ENCODE data around the gene ABCC1.
"Not testable (repeated sequence)": the region's sequence is repeated elsewhere in the genome, so short reads cannot be mapped to it uniquely, and the experiment has no call there.

ABCC1 gene

DNA sequence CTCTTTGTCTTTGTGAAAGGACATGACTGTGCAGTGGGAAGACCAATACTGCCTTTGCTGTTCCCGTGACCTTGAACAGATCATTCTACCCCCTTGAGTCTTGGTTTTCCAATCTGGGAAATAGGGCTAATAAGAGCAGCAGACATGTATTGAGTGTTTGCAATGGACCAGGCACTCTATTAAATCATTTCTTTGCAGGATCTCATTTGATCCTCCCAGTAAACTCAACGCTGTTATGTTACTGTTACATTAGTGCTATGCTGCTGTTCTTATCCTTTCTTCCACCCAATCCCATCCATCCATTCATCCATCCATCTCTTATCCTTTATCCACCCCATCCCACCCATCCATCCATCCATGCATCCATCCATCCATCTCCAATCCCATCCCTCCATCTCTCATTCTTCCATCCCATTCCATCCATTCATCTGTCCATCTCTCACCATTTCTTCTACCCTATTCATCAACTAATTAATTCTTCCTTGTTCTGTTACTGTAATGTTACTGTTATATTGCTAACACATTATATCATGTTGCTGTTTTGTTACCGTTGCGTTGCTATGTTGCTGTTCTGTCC lies 208.8 kb downstream of the ABCC1 start:
- TF ChIP-seq, protein P1, sequence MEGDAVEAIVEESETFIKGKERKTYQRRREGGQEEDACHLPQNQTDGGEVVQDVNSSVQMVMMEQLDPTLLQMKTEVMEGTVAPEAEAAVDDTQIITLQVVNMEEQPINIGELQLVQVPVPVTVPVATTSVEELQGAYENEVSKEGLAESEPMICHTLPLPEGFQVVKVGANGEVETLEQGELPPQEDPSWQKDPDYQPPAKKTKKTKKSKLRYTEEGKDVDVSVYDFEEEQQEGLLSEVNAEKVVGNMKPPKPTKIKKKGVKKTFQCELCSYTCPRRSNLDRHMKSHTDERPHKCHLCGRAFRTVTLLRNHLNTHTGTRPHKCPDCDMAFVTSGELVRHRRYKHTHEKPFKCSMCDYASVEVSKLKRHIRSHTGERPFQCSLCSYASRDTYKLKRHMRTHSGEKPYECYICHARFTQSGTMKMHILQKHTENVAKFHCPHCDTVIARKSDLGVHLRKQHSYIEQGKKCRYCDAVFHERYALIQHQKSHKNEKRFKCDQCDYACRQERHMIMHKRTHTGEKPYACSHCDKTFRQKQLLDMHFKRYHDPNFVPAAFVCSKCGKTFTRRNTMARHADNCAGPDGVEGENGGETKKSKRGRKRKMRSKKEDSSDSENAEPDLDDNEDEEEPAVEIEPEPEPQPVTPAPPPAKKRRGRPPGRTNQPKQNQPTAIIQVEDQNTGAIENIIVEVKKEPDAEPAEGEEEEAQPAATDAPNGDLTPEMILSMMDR (IDR thresholded peaks at IDR 0.05; ENCODE audit: extremely low read depth, missing control alignments) = no peak
- DNase-seq (ENCODE audit: low spot score) = no peak

- TF ChIP-seq, protein P1 (IDR thresholded peaks at IDR 0.05; ENCODE audit: extremely low read depth, missing control alignments) = no peak
- no peak for DNase-seq (ENCODE audit: low spot score)
Observed at GRCh38 chr16:16158741-16159374, 209.4 kb downstream of the ABCC1 start.

DNA sequence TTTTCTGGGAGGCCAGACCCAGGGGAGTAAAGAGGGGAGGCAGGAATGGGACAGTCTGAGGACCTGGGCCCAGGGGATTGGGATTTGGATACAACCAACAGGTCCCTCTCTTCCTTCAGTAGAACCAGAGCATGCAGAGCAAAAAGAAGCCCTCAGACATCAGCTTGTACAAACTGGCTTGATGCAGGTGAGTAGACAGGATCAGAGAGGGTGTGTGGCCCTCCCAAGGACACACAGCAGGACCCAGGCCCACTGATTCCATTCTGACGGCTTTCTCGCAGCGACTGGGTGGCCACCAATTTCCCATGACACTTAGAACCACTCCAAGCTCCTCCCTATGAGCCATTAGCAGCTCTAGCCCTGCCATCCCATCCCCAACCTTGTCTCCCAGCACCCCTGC lies 210.2 kb downstream of the ABCC1 start:
- TF ChIP-seq, protein P1 (IDR thresholded peaks at IDR 0.05; ENCODE audit: extremely low read depth, missing control alignments) = no peak
- DNase-seq (ENCODE audit: low spot score) = no peak

- no peak for DNase-seq (ENCODE audit: low spot score)
- TF ChIP-seq, protein P1 (IDR thresholded peaks at IDR 0.05; ENCODE audit: extremely low read depth, missing control alignments) = no peak
Observed at GRCh38 chr16:16161319-16161718, 211.9 kb downstream of the ABCC1 start.

DNA sequence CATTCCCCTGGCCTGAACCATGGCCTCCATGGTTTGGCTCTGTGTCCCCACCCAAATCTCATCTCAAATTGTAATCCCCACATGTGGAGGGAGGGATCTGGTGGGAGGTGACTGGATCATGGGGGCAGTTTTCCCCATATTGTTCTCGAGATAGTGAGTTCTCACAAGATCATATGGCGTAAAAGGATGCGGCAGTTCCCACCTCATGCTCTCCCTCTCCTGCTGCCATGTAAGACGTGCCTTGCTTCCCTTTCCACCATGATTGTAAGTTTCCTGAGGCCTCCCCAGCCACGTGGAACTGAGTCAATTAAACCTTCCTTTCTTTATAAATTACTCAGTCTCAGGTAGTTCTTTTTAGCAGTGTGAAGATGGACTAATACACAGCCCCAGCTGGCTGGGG lies 212.4 kb downstream of the ABCC1 start:
- not testable (repeated sequence) for DNase-seq (ENCODE audit: low spot score)

DNA sequence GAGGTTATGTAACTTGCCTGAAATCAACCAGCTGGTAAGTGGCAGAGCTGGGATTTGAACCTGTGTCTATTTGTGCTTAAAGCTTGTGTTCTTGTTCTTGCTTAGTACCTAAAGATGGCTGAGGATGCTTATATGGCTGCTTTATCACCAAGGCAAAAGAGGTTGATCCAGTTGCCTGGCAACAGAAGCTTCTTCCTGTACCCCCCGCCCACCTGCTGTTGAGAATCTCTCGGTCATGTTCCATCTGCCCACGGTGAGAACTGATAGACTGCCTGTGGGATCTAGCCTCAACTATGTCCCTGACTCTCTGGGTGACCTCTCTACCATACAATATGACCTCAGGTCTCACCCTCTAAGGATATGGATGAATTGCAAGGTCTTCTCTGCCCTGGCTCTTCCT lies 213.2 kb downstream of the ABCC1 start:
- DNase-seq (ENCODE audit: low spot score) = no peak
- TF ChIP-seq, protein P1 (IDR thresholded peaks at IDR 0.05; ENCODE audit: extremely low read depth, missing control alignments) = no peak

GRCh38 chr16:16163109-16163508 lies 213.7 kb downstream of the ABCC1 start:
- DNase-seq (ENCODE audit: low spot score) = no peak
- TF ChIP-seq, protein P1 (IDR thresholded peaks at IDR 0.05; ENCODE audit: extremely low read depth, missing control alignments) = no peak

- TF ChIP-seq, protein P1 (IDR thresholded peaks at IDR 0.05; ENCODE audit: extremely low read depth, missing control alignments) = no peak
- no peak for DNase-seq (ENCODE audit: low spot score)
Observed at GRCh38 chr16:16163571-16163970, 214.2 kb downstream of the ABCC1 start.
